GM23338 (cell line): ENCODE measurements around the gene GPR37. TPM values are rescaled to one million over a fixed set of nuclear protein-coding genes. Genes with fewer than 3 reads are reported as not detected.

Experiments
- ATAC-seq: fragments of 200-7000 bp; cut with Tn5 transposase; 3 replicates; pipeline ENCODE4 v1.9.1; 2020
- DNase-seq: peaks from one replicate; pipeline ENCODE4 v3.0.0-alpha.2; 2015; ENCODE audit warnings: low spot score
- H2AFZ ChIP-seq: fragments of 200-600 bp; sonication (generic); 2 replicates; pipeline ENCODE4 v1.8.0; 2016; ENCODE audit warnings: antibody characterized with exemption, mild to moderate bottlenecking, moderate library complexity
- H3F3A ChIP-seq: fragments of 200-600 bp; sonication (generic); replicated peaks from 2 replicates; pipeline ENCODE4 v1.8.0; 2017; ENCODE audit warnings: antibody characterized with exemption, mixed run types, low read depth
- H3K27ac ChIP-seq: fragments of 200-600 bp; sonication (generic); 2 replicates; pipeline ENCODE4 v1.6.1; 2016; ENCODE audit warnings: low read depth
- H3K27me3 ChIP-seq: fragments of 200-600 bp; sonication (generic); 2 replicates; pipeline ENCODE4 v1.8.0; 2016; ENCODE audit warnings: mild to moderate bottlenecking, mixed run types, moderate library complexity; ENCODE audit not compliant: insufficient read depth
- H3K36me3 ChIP-seq: fragments of 200-600 bp; sonication (generic); 2 replicates; pipeline ENCODE4 v1.8.0; 2016; ENCODE audit warnings: mild to moderate bottlenecking; ENCODE audit not compliant: insufficient read depth
- H3K4me1 ChIP-seq: fragments of 200-600 bp; sonication (generic); 2 replicates; pipeline ENCODE4 v1.8.0; 2016; ENCODE audit warnings: mild to moderate bottlenecking, moderate library complexity; ENCODE audit not compliant: insufficient read depth
- H3K4me2 ChIP-seq: fragments of 200-600 bp; sonication (generic); 2 replicates; pipeline ENCODE4 v1.7.1; 2017; ENCODE audit warnings: mixed run types
- H3K4me3 ChIP-seq: fragments of 200-600 bp; sonication (generic); 2 replicates; pipeline ENCODE4 v1.6.1; 2016; ENCODE audit warnings: mixed run types
- H3K79me2 ChIP-seq: fragments of 200-600 bp; sonication (generic); replicated peaks from 2 replicates; pipeline ENCODE4 v1.8.0; 2017; ENCODE audit warnings: mild to moderate bottlenecking; ENCODE audit not compliant: insufficient read depth
- H3K9me2 ChIP-seq: fragments of 200-600 bp; sonication (generic); 2 replicates; pipeline ENCODE4 v1.8.0; 2017; ENCODE audit not compliant: insufficient read depth
- H4K20me1 ChIP-seq: fragments of 200-600 bp; sonication (generic); replicated peaks from 2 replicates; pipeline ENCODE4 v1.8.0; 2017; ENCODE audit warnings: mild to moderate bottlenecking; ENCODE audit not compliant: insufficient read depth
- H3K27ac Mint-ChIP-seq: 2 replicates; pipeline ENCODE4 v1.8.0; 2020; ENCODE audit warnings: inconsistent platforms, mild to moderate bottlenecking, moderate library complexity, mixed read lengths
- H3K27me3 Mint-ChIP-seq: 3 replicates; pipeline ENCODE4 v1.8.0; 2022; ENCODE audit warnings: low read depth, mild to moderate bottlenecking, moderate library complexity, mixed read lengths, inconsistent platforms; ENCODE audit not compliant: insufficient read depth, poor library complexity
- H3K36me3 Mint-ChIP-seq: 3 replicates; pipeline ENCODE4 v1.8.0; 2021; ENCODE audit warnings: low read depth, mild to moderate bottlenecking, inconsistent platforms, moderate library complexity, mixed read lengths
- H3K4me1 Mint-ChIP-seq: 3 replicates; pipeline ENCODE4 v1.8.0; 2020; ENCODE audit warnings: mild to moderate bottlenecking, inconsistent platforms, mixed read lengths
- H3K4me3 Mint-ChIP-seq: 3 replicates; pipeline ENCODE4 v1.8.0; 2021; ENCODE audit warnings: moderate library complexity, mild to moderate bottlenecking, inconsistent platforms, mixed read lengths
- H3K9me3 Mint-ChIP-seq: 3 replicates; pipeline ENCODE4 v1.8.0; 2020; ENCODE audit warnings: moderate library complexity, mild to moderate bottlenecking, inconsistent platforms, mixed read lengths
- CREB1 ChIP-seq: fragments of 250-450 bp; sonication (Bioruptor Pico); IDR thresholded peaks from 2 replicates; pipeline ENCODE4 v1.5.0; 2020; ENCODE audit warnings: low read depth, mild to moderate bottlenecking, moderate library complexity
- ETS1 ChIP-seq: IDR thresholded peaks from 2 replicates; pipeline ENCODE4 v1.6.1; 2016; ENCODE audit warnings: antibody characterized with exemption
- EZH2phosphoT487 ChIP-seq: fragments of 200-600 bp; sonication (generic); IDR thresholded peaks from one replicate; pipeline ENCODE4 v1.8.1; 2018; ENCODE audit warnings: antibody characterized with exemption; ENCODE audit not compliant: unreplicated experiment
- JUNB ChIP-seq: IDR thresholded peaks from one replicate; pipeline ENCODE4 v1.6.1; 2016; ENCODE audit warnings: antibody characterized with exemption; ENCODE audit not compliant: unreplicated experiment
- polyA plus RNA-seq: library from polyadenylated mRNA; unstranded; fragments of >200 nt; fragmentation: Nextera tagmentation; extraction: Ambion mirVana; gene quantifications from 2 replicates; pipeline ENCODE4 v1.2.1, GENCODE V29; 2016
- total RNA-seq: library from RNA; depleted of rRNA; stranded (reverse); fragments of >200 nt; shearing (Covaris generic); gene quantifications from 2 replicates; pipeline ENCODE4 v1.2.3, GENCODE V29; 2014
- TF ChIP-seq, protein P1 (sequence below): fragments of 250-450 bp; sonication (Bioruptor Pico); IDR thresholded peaks from 2 replicates; pipeline ENCODE4 v1.5.0; 2020; ENCODE audit warnings: mild to moderate bottlenecking, moderate library complexity

GPR37 gene
- total and polyA plus RNA-seq, 2 experiments from 2014 or later: 3.9 to 8.5 TPM

DNA sequence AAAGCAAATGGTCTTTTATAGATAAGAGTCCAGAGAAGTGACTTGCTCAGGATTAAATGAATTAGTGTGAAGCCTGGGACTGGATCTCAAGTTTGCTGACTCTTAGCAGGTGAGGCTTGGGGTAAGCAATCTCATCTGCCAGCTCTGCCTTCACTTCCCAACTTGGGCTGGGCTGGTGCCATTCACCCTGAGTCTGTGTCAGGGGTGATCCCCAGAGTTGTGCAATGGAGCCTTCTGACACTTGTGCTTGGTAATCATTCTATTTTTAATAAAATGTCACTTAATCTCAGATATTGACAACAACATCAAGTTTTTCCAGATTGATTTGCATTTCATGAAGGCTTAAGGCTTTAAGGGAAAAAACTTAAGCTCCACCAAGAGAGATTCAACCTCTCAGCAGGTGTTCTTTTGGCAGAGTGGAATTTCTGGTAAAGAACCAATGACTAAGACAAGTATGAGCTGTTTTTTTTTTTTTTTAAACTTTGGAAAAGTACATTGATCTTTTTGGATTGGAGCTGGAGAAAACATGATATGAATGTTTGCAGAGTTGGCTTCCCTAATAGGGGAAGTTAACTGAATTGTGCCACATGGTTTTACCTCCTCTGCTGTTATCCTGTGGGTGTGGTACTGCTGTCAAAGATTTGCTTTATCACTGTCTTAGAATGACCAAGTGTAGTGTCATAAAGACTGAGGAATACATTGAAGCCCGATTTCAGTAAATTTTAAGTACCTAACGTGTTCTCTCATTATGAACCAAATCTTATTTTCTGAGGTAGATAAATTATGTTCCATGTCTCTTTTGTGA, 48.6 kb upstream of the GPR37 start:
- Mint-ChIP-seq H3K9me3 (no peaks in the 10 kb centered on the region), H3K27ac (no peak overlapping the region; the same call in 1 of the 2 replicates), H3K36me3 (peaks cover 4% of the 10 kb centered on the region; the same call in 2 of the 3 replicates), H3K4me1 (peaks cover 41% of the 10 kb centered on the region), H3K27me3 (peaks cover 2% of the 10 kb centered on the region), H3K4me3 (no peak overlapping the region)
- DNase-seq: no peak
- Histone ChIP-seq H3K4me1 (peaks cover 46% of the 10 kb centered on the region), H3F3A (no peaks in the 10 kb centered on the region), H4K20me1 (no peaks in the 10 kb centered on the region), H3K4me3 (no peak overlapping the region), H3K79me2 (no peaks in the 10 kb centered on the region), H3K27me3 (no peaks in the 10 kb centered on the region), H3K4me2 (no peak overlapping the region), H2AFZ (no peak overlapping the region), H3K36me3 (no peaks in the 10 kb centered on the region), H3K9me2 (0 out of 2 replicates have a peak, but pooled peaks cover 3% of the 10 kb centered on the region), H3K27ac (no peak overlapping the region)
- no peak; the same call in 2 of the 3 replicates for ATAC-seq
- TF ChIP-seq ETS1 (no peak), JUNB (no peak), CREB1 (CRISPR knock-in tag) (no peak), EZH2phosphoT487 (no peak)
- TF ChIP-seq, protein P1, sequence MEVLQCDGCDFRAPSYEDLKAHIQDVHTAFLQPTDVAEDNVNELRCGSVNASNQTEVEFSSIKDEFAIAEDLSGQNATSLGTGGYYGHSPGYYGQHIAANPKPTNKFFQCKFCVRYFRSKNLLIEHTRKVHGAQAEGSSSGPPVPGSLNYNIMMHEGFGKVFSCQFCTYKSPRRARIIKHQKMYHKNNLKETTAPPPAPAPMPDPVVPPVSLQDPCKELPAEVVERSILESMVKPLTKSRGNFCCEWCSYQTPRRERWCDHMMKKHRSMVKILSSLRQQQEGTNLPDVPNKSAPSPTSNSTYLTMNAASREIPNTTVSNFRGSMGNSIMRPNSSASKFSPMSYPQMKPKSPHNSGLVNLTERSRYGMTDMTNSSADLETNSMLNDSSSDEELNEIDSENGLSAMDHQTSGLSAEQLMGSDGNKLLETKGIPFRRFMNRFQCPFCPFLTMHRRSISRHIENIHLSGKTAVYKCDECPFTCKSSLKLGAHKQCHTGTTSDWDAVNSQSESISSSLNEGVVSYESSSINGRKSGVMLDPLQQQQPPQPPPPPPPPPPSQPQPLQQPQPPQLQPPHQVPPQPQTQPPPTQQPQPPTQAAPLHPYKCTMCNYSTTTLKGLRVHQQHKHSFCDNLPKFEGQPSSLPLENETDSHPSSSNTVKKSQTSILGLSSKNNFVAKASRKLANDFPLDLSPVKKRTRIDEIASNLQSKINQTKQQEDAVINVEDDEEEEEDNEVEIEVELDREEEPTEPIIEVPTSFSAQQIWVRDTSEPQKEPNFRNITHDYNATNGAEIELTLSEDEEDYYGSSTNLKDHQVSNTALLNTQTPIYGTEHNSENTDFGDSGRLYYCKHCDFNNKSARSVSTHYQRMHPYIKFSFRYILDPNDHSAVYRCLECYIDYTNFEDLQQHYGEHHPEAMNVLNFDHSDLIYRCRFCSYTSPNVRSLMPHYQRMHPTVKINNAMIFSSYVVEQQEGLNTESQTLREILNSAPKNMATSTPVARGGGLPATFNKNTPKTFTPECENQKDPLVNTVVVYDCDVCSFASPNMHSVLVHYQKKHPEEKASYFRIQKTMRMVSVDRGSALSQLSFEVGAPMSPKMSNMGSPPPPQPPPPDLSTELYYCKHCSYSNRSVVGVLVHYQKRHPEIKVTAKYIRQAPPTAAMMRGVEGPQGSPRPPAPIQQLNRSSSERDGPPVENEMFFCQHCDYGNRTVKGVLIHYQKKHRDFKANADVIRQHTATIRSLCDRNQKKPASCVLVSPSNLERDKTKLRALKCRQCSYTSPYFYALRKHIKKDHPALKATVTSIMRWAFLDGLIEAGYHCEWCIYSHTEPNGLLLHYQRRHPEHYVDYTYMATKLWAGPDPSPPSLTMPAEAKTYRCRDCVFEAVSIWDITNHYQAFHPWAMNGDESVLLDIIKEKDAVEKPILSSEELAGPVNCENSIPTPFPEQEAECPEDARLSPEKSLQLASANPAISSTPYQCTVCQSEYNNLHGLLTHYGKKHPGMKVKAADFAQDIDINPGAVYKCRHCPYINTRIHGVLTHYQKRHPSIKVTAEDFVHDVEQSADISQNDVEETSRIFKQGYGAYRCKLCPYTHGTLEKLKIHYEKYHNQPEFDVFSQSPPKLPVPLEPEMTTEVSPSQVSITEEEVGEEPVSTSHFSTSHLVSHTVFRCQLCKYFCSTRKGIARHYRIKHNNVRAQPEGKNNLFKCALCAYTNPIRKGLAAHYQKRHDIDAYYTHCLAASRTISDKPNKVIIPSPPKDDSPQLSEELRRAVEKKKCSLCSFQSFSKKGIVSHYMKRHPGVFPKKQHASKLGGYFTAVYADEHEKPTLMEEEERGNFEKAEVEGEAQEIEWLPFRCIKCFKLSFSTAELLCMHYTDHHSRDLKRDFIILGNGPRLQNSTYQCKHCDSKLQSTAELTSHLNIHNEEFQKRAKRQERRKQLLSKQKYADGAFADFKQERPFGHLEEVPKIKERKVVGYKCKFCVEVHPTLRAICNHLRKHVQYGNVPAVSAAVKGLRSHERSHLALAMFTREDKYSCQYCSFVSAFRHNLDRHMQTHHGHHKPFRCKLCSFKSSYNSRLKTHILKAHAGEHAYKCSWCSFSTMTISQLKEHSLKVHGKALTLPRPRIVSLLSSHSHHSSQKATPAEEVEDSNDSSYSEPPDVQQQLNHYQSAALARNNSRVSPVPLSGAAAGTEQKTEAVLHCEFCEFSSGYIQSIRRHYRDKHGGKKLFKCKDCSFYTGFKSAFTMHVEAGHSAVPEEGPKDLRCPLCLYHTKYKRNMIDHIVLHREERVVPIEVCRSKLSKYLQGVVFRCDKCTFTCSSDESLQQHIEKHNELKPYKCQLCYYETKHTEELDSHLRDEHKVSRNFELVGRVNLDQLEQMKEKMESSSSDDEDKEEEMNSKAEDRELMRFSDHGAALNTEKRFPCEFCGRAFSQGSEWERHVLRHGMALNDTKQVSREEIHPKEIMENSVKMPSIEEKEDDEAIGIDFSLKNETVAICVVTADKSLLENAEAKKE (CRISPR knock-in tag): no peak
